Keratinocyte (primary cell): ENCODE measurements around the gene CCL26.

Experiments
- EZH2 ChIP-seq: IDR thresholded peaks from one replicate; pipeline ENCODE4 v1.6.1; 2012; ENCODE audit warnings: inconsistent platforms, mild to moderate bottlenecking, low read length, moderate library complexity
- TF ChIP-seq, protein P1 (sequence below), 3 experiments: IDR thresholded peaks in 1 of 3; conservative IDR thresholded peaks in 1 of 3; optimal IDR thresholded peaks in 1 of 3; 2 replicates in 2 of 3; 3 replicates in 1 of 3; pipeline versions ENCODE3 to v1.5.1; 2011; ENCODE audit warnings: low read length in 3 of 3, mild to moderate bottlenecking in 3 of 3, moderate library complexity in 2 of 3, control low read depth in 1 of 3, inconsistent platforms in 1 of 3; ENCODE audit not compliant: insufficient read depth in 2 of 3; ENCODE audit errors: extremely low read depth in 1 of 3

DNA sequence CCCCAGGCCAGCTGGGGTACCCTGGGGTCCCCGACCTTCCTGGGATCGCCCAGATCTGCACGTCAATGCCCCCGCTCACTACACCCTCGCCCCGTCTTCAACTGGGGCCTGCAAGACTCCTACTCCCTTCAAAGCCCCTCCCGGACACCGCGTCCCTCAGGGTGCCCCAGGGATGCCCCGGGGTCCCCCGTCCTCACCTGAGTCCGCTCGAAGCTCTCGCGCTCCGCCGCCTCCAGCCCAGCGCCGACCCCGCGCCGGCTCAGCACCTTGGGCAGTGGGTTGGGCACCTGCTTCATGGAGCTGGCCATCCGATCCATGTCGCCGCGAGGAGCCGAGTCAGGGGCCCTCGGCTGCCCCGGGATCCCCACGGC is 33.4 kb downstream of the CCL26 start, which contains the start of gene HIP1:
- TF ChIP-seq, protein P1, sequence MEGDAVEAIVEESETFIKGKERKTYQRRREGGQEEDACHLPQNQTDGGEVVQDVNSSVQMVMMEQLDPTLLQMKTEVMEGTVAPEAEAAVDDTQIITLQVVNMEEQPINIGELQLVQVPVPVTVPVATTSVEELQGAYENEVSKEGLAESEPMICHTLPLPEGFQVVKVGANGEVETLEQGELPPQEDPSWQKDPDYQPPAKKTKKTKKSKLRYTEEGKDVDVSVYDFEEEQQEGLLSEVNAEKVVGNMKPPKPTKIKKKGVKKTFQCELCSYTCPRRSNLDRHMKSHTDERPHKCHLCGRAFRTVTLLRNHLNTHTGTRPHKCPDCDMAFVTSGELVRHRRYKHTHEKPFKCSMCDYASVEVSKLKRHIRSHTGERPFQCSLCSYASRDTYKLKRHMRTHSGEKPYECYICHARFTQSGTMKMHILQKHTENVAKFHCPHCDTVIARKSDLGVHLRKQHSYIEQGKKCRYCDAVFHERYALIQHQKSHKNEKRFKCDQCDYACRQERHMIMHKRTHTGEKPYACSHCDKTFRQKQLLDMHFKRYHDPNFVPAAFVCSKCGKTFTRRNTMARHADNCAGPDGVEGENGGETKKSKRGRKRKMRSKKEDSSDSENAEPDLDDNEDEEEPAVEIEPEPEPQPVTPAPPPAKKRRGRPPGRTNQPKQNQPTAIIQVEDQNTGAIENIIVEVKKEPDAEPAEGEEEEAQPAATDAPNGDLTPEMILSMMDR (optimal IDR thresholded peaks at IDR 0.05 in 1 of 3, IDR thresholded peaks at IDR 0.05 in 1 of 3, conservative IDR thresholded peaks at IDR 0.05 in 1 of 3; ENCODE audit: extremely low read depth in 1 of 3, insufficient read depth in 2 of 3, low read length in 3 of 3): no peak
- TF ChIP-seq EZH2: no peak
